Bronchial epithelial cell (primary cell): ENCODE measurements around the gene TPRG1. TPM values are rescaled to one million over a fixed set of nuclear protein-coding genes. Genes with fewer than 3 reads are reported as not detected.

Experiments used
- DNase-seq: peaks from one replicate; pipeline ENCODE4 v3.0.0-alpha.2; 2010; ENCODE audit warnings: low read depth
- FAIRE-seq: peaks from 2 replicates; lab custom pipeline; 2011; peaks lifted over from hg19 to GRCh38; lab: Jason Lieb, UNC
- H3K27me3 ChIP-seq: 2 replicates; pipeline ENCODE4 v1.5.1; 2011; ENCODE audit warnings: low read length; ENCODE audit not compliant: control insufficient read depth, insufficient read depth
- H3K36me3 ChIP-seq: 2 replicates; pipeline ENCODE4 v1.5.1; 2011; ENCODE audit warnings: low read length; ENCODE audit not compliant: control insufficient read depth, insufficient read depth
- H3K4me3 ChIP-seq: 2 replicates; pipeline ENCODE4 v1.5.1; 2011; ENCODE audit warnings: mild to moderate bottlenecking, low read depth, low read length, control low read depth
- total RNA-seq: library from RNA; depleted of rRNA; stranded (reverse); fragments of >200 nt; gene quantifications from 2 replicates; pipeline ENCODE4 v1.2.1, GENCODE V29; 2014
- TF ChIP-seq, protein P1 (sequence below): IDR thresholded peaks from 2 replicates; pipeline ENCODE4 v1.5.1; 2011; ENCODE audit warnings: mild to moderate bottlenecking, moderate library complexity, low read length, control low read depth, inconsistent platforms; ENCODE audit not compliant: insufficient read depth, severe bottlenecking

Gene TPRG1
- total RNA-seq, 1 donor from 2014 or later: 1.6 TPM

DNA sequence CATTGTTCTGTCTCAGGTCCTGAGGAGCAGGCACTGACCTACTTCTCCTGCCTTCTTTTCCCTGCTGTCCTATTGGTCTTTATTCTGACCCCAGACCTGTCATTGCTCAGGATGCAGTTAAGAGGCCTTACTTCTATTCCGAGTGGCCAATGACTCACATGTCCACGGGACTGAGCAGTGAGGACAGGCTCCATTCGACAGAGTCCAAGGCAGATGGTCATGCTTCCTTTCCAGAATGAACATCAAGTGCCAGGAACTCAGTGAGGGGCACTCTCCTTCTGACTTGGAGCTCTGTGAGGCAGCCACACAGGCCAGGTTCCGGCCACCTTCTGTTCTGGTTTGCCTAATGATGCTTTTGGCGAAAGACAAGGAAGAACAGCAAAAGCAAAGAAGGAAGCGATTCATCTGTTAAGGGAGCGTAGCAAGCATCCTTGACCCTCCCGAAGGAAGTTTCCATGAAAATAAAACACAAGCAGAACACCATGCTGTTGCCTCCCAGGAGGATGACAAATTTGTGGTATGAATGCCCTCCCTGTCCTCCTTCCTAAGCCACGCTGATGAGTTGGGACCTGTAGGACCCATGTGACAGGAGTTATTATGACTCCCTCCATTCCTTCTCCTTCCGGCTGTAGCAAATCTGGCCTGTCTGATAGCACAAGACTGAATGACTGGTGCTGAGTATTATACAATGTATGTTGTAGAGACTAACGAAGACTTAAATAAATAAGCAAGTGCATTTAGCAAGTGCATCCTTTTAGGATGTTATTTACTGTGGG, 14.4 kb upstream of the TPRG1 start:
- TF ChIP-seq, protein P1, sequence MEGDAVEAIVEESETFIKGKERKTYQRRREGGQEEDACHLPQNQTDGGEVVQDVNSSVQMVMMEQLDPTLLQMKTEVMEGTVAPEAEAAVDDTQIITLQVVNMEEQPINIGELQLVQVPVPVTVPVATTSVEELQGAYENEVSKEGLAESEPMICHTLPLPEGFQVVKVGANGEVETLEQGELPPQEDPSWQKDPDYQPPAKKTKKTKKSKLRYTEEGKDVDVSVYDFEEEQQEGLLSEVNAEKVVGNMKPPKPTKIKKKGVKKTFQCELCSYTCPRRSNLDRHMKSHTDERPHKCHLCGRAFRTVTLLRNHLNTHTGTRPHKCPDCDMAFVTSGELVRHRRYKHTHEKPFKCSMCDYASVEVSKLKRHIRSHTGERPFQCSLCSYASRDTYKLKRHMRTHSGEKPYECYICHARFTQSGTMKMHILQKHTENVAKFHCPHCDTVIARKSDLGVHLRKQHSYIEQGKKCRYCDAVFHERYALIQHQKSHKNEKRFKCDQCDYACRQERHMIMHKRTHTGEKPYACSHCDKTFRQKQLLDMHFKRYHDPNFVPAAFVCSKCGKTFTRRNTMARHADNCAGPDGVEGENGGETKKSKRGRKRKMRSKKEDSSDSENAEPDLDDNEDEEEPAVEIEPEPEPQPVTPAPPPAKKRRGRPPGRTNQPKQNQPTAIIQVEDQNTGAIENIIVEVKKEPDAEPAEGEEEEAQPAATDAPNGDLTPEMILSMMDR: no peak
- Histone ChIP-seq H3K4me3 (no peak overlapping the region), H3K36me3 (no peaks in the 10 kb centered on the region), H3K27me3 (no peaks in the 10 kb centered on the region)
- peak; percentile 94 for FAIRE-seq
- DNase-seq: peak; percentile 39

DNA sequence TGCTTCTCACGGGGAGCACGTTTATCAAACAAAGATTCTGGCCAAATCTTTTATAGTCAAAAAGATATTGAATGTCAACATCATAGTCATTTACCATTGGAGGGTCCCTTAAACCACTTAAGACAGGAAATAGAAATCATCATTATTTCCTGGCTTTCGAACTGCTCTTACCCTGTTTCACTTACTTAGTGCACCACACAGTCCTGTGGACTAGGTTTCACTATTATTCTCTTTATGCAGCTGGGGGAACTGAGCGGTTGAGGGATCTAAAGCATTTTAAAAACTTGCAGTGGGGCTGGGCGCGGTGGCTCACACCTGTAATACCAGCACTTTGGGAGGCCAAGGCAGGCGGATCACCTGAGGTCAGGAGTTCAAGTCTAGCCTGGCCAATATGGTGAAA, 13.7 kb upstream of the TPRG1 start:
- FAIRE-seq: no peak
- TF ChIP-seq, protein P1: no peak

DNA sequence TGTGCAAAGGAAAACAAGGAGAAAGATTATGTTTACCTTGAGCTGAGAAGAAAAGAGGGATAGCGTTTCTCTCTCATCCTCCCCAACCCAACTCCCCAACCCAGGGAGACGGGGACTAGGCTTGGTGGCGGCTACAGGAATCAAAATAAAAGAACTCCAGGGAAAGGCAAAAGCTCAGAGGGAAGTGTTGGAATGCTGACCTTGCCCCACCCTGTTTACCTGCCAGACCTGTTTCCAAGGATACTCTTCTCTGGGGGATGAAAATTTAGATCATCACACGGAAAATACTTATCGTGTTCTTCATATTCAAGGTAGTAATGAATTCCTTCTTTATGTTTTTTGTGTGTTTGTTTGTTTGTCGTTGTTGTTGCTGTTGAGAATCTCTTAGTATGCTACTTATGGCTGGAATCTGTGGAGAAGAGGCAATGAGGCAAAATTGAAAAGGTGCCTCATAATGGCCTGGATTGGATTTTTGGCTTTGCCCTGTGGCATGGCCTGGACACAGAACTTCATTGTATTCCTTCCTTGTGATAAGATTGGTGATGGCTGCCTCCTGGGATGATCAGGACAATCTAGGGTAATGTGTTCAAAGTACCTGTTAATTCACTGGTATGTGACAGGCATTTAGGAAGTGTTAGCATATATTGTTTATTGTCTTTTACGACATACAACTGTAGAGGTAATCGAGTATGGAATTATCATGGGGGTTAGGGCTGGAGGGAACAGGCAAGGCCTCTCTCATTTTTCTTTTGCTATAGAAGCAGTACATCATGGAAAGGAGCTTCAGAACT, 11.1 kb upstream of the TPRG1 start:
- H3K4me3 ChIP-seq: no peak overlapping the region
- H3K27me3 ChIP-seq: no peaks in the 10 kb centered on the region
- TF ChIP-seq, protein P1: no peak
- peak; percentile 19 for DNase-seq
- H3K36me3 ChIP-seq: no peaks in the 10 kb centered on the region
- no peak for FAIRE-seq

More for the DNA sequence above, 13.7 kb upstream of the TPRG1 start:
- no peak overlapping the region for H3K4me3 ChIP-seq
- H3K36me3 ChIP-seq: no peaks in the 10 kb centered on the region
- no peaks in the 10 kb centered on the region for H3K27me3 ChIP-seq
- no peak for DNase-seq

DNA sequence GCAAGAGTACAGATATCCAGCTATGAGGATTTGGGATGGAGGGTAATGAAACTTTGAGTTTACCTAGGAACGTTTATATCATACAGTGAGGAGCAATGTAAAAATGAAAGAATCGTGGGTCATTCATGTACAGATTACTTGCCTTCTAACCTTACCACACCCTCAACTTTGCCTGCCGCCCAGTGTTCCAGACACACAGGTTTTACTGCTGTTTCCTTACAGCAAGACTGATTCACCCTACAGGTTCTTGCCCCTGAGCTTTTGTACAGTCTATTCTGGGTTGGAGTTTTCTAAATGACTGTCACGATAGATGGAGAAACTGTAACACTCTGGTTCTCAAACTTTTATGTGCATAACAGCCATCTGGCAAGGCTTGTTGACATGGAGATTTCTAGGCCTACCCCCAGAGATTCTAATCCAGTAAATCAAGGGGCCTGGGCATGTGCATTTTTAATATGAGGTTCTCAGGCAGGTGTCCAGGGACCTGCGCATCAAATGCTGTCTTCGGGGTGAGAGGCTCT, 6.6 kb upstream of the TPRG1 start:
- H3K36me3 ChIP-seq: no peaks in the 10 kb centered on the region
- TF ChIP-seq, protein P1: no peak
- no peak overlapping the region for H3K4me3 ChIP-seq
- no peaks in the 10 kb centered on the region for H3K27me3 ChIP-seq
- DNase-seq (peak; percentile 17), FAIRE-seq (peak; percentile 89)

DNA sequence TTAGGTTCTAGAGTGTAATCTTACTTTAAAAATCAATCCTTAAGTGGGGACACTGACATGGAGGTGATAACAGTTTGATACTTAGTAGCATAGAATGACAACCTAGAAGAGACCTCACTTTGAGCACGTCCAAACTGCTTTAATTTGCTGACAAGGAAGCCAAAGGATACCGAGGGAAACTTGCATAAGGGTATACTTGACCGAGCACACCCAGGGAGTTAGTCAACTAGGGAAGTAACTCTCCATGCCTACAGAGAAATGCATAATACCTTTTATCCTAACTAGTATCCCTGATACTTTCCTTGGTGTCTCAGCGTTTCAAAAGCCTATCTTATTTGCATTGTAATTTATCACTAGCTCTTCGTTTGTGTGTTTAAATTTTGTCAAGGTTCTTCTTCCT, 5.5 kb upstream of the TPRG1 start:
- TF ChIP-seq, protein P1: no peak
- Histone ChIP-seq H3K27me3 (no peaks in the 10 kb centered on the region), H3K36me3 (no peaks in the 10 kb centered on the region), H3K4me3 (no peak overlapping the region)
- DNase-seq (peak; percentile 8), FAIRE-seq (no peak)
